Embryonic facial prominence (tissue), 1 donor: ENCODE measurements around the gene CCDC106.
A peak's percentile ranks its signal among the peaks of the same experiment; 100 is the strongest.

ENCODE experiments used
- DNase-seq: peaks from one replicate; pipeline ENCODE4 v3.0.0-alpha.2; 2016; ENCODE audit errors: extremely low spot score

Gene CCDC106

GRCh38 chr19:55647732-55648584 lies at the start of gene CCDC106:
Gene CCDC106, plus strand, starts transcription at chr19:55648212. Its CDS starts 835 bp downstream, at chr19:55649047.
- peak; percentile 47 for DNase-seq

- peak; percentile 92 for DNase-seq
Measured at GRCh38 chr19:55598719-55599467, 49.1 kb upstream of the CCDC106 start.

GRCh38 chr19:55599468-55599841 lies 48.6 kb upstream of the CCDC106 start, which contains the start of gene FIZ1:
Gene FIZ1, minus strand, starts transcription at chr19:55599517. Its CDS starts 1,652 bp downstream, at chr19:55597865.
- peak; percentile 99 for DNase-seq

GRCh38 chr19:55599842-55600661 lies 48.0 kb upstream of the CCDC106 start, which contains the start of gene ZNF524:
Gene ZNF524, plus strand, starts transcription at chr19:55600288. Its CDS starts 1,825 bp downstream, at chr19:55602113.
- peak; percentile 88 for DNase-seq

- no peak for DNase-seq
Measured at GRCh38 chr19:55600662-55601028, 47.4 kb upstream of the CCDC106 start.

GRCh38 chr19:55601084-55601483 lies 46.9 kb upstream of the CCDC106 start:
- no peak for DNase-seq

GRCh38 chr19:55602104-55603001 lies 45.7 kb upstream of the CCDC106 start:
- no peak for DNase-seq

GRCh38 chr19:55603115-55603514 lies 44.9 kb upstream of the CCDC106 start:
- no peak for DNase-seq

- DNase-seq = no peak
Measured at GRCh38 chr19:55603581-55604292, 44.3 kb upstream of the CCDC106 start.

- peak; percentile 98 for DNase-seq
Measured at GRCh38 chr19:55605207-55605636, 42.8 kb upstream of the CCDC106 start.

GRCh38 chr19:55605637-55606470 lies 42.2 kb upstream of the CCDC106 start, which contains the start of gene ZNF865:
Gene ZNF865, plus strand, starts transcription at chr19:55605647. Its CDS starts 7,972 bp downstream, at chr19:55613619.
- peak; percentile 82 for DNase-seq

- DNase-seq = no peak
Measured at GRCh38 chr19:55606471-55606787, 41.6 kb upstream of the CCDC106 start.

- DNase-seq = no peak
Measured at GRCh38 chr19:55606817-55607216, 41.2 kb upstream of the CCDC106 start.

- no peak for DNase-seq
Measured at GRCh38 chr19:55609326-55609725, 38.7 kb upstream of the CCDC106 start.

GRCh38 chr19:55611300-55611982 lies 36.6 kb upstream of the CCDC106 start:
- DNase-seq = no peak

- no peak for DNase-seq
Measured at GRCh38 chr19:55611983-55612645, 35.9 kb upstream of the CCDC106 start.

GRCh38 chr19:55613396-55613795 lies 34.6 kb upstream of the CCDC106 start:
- DNase-seq = no peak
